ENCODE results near the gene DLG2. TPM values are rescaled to one million over a fixed set of nuclear protein-coding genes. Genes with fewer than 3 reads are reported as not detected.

DLG2 gene
- total RNA-seq, 1 donor from 2014 or later: 5.9 TPM

- Mint-ChIP-seq H3K9me3 (no peaks in the 10 kb centered on the region), H3K4me1 (ENCODE audit: unreplicated experiment) (peaks cover 25% of the 10 kb centered on the region), H3K27me3 (no peaks in the 10 kb centered on the region), H3K27ac (no peak overlapping the region), H3K36me3 (no peaks in the 10 kb centered on the region), H3K4me3 (no peak overlapping the region)
- no peak for TF ChIP-seq CTCF (conservative IDR thresholded peaks at IDR 0.05)
- no peak for DNase-seq (ENCODE audit: extremely low spot score, unreplicated experiment)
Observed at GRCh38 chr11:83922953-83923352, 1704.2 kb downstream of the DLG2 start.

GRCh38 chr11:83922318-83922717, 1704.8 kb downstream of the DLG2 start:
- H3K9me3 Mint-ChIP-seq: no peaks in the 10 kb centered on the region
- DNase-seq (ENCODE audit: extremely low spot score, unreplicated experiment): no peak
- peak overlapping the region; percentile 2 for H3K27ac Mint-ChIP-seq
- no peak for TF ChIP-seq CTCF (conservative IDR thresholded peaks at IDR 0.05)
- peaks cover 31% of the 10 kb centered on the region for H3K4me1 Mint-ChIP-seq (ENCODE audit: unreplicated experiment)
- no peaks in the 10 kb centered on the region for H3K27me3 Mint-ChIP-seq
- no peaks in the 10 kb centered on the region for H3K36me3 Mint-ChIP-seq
- no peak overlapping the region for H3K4me3 Mint-ChIP-seq

GRCh38 chr11:83921447-83922192, 1705.5 kb downstream of the DLG2 start:
- Mint-ChIP-seq H3K27me3 (no peaks in the 10 kb centered on the region), H3K36me3 (no peaks in the 10 kb centered on the region), H3K27ac (peak overlapping the region; percentile 2), H3K4me1 (ENCODE audit: unreplicated experiment) (peaks cover 32% of the 10 kb centered on the region), H3K9me3 (no peaks in the 10 kb centered on the region), H3K4me3 (no peak overlapping the region)
- no peak for DNase-seq (ENCODE audit: extremely low spot score, unreplicated experiment)
- no peak for TF ChIP-seq CTCF (conservative IDR thresholded peaks at IDR 0.05)

GRCh38 chr11:83918476-83918875, 1708.7 kb downstream of the DLG2 start:
- no peak for DNase-seq (ENCODE audit: extremely low spot score, unreplicated experiment)
- Mint-ChIP-seq H3K9me3 (no peaks in the 10 kb centered on the region), H3K27me3 (no peaks in the 10 kb centered on the region), H3K27ac (no peak overlapping the region), H3K36me3 (no peaks in the 10 kb centered on the region), H3K4me3 (no peak overlapping the region), H3K4me1 (ENCODE audit: unreplicated experiment) (peaks cover 25% of the 10 kb centered on the region)
- TF ChIP-seq CTCF (conservative IDR thresholded peaks at IDR 0.05): no peak

- Mint-ChIP-seq H3K4me1 (ENCODE audit: unreplicated experiment) (peaks cover 9% of the 10 kb centered on the region), H3K4me3 (no peak overlapping the region), H3K36me3 (no peaks in the 10 kb centered on the region), H3K27me3 (no peaks in the 10 kb centered on the region), H3K27ac (no peak overlapping the region), H3K9me3 (no peaks in the 10 kb centered on the region)
- TF ChIP-seq CTCF (conservative IDR thresholded peaks at IDR 0.05): no peak
- DNase-seq (ENCODE audit: extremely low spot score, unreplicated experiment): no peak
Observed at GRCh38 chr11:83914995-83915394, 1712.1 kb downstream of the DLG2 start.
